Ovary (tissue), 9 donors: ENCODE results near the gene ARL11. TPM values are rescaled to one million over a fixed set of nuclear protein-coding genes. Genes with fewer than 3 reads are reported as not detected.

ENCODE experiments used
- DNase-seq, 5 donors: peaks; one replicate each; pipeline ENCODE4 v3.0.0-alpha.2; 2019 to 2020
- H3K27ac ChIP-seq, 2 donors: fragments of 200-600 bp; one replicate each; pipeline versions ENCODE4 v1.5.1 to v1.8.0; 2019 to 2022
- H3K27me3 ChIP-seq: fragments of 200-600 bp; one replicate; pipeline ENCODE4 v1.8.0; 2022
- H3K36me3 ChIP-seq: fragments of 200-600 bp; sonication (generic); one replicate; pipeline ENCODE4 v1.5.1; 2019
- H3K4me1 ChIP-seq: one replicate; pipeline ENCODE4 v1.8.1; 2013; ENCODE audit warnings: mild to moderate bottlenecking, moderate library complexity; ENCODE audit not compliant: insufficient read depth
- H3K4me3 ChIP-seq: fragments of 200-600 bp; sonication (generic); one replicate; pipeline ENCODE4 v1.5.1; 2017
- H3K9me3 ChIP-seq, 2 donors: fragments of 200-600 bp in 1 of 2; sonication (generic) in 1 of 2; one replicate each; pipeline versions ENCODE4 v1.5.1 to v1.8.1; 2013 to 2019; ENCODE audit warnings: mild to moderate bottlenecking in 1 of 2, moderate library complexity in 1 of 2
- CTCF ChIP-seq, 3 donors: fragments of 450-650 bp in 2 of 3; fragments of 200-600 bp in 1 of 3; IDR thresholded peaks; one replicate each; pipeline versions ENCODE4 v1.5.1 to v1.8.0; 2016 to 2022; ENCODE audit warnings: antibody characterized with exemption in 3 of 3, mild to moderate bottlenecking in 1 of 3
- EP300 ChIP-seq: sonication (generic); formaldehyde crosslinking; IDR thresholded peaks from one replicate; pipeline ENCODE4 v1.6.1; 2017; ENCODE audit warnings: antibody characterized with exemption
- POLR2A ChIP-seq: fragments of 450-650 bp; IDR thresholded peaks from one replicate; pipeline ENCODE4 v1.6.1; 2017; ENCODE audit warnings: antibody characterized with exemption, mild to moderate bottlenecking, moderate library complexity
- WGBS, 3 donors: extraction: QIAGEN DNeasy Blood & Tissue Kit in 1 of 3; methylation state at CpG; one replicate each; pipeline versions ENCODE4 v1.1.5 to v1.1.7; 2013 to 2017; 5-methylcytosine and 5-hydroxymethylcytosine counted together
- intact Hi-C, 4 donors: fragments of 100-400 bp; cut with DNase I; formaldehyde crosslinking; loops; one replicate each; pipeline versions ENCODE4 v1.11.0 to v1.15.1; 2022 to 2023
- polyA plus RNA-seq, 2 donors: library from polyadenylated mRNA; stranded (reverse); fragments of 200-250 nt in 1 of 2; fragments of 350-450 nt in 1 of 2; fragmentation: Illumina TruSeq in 1 of 2; extraction: RNeasy Lipid Tissue Mini Kit (QIAGEN cat#74804) in 1 of 2; gene quantifications; one replicate each; pipeline ENCODE4 v1.2.3, GENCODE V29; 2013 to 2014
- total RNA-seq, 7 donors: library from RNA; depleted of rRNA in 2 of 7; stranded (reverse); fragments of >200 nt in 2 of 7; fragmentation: NEBNext Ultra II Directional in 3 of 7; extraction: Animal tissue kit (Norgen Biotek cat#: 25700) in 3 of 7; gene quantifications; one replicate each; pipeline versions ENCODE4 v1.1.0 to v1.2.4, GENCODE V29; 2016 to 2023
- donor health status: DM: no; HTN: no; CAD: no; lungs with moderate emphysema.
- donor health status: DM: no; HTN: no; CAD: no.
- donor health status: Bipolar disorder and iron deficiency.
- donor health status: DM: yes; HTN: yes; CAD: no.
- donor health status: DM: no; HTN: no; CAD: no.
- donor health status: DM: yes; HTN: yes; CAD: no.

Gene ARL11
- total and polyA plus RNA-seq, 9 donors: 0.15 to 0.93 (median 0.28) TPM

GRCh38 chr13:49649244-49649962 is 21.1 kb downstream of the ARL11 start:
- Histone ChIP-seq H3K27ac (no peak overlapping the region), H3K4me3 (no peak overlapping the region), H3K36me3 (no peaks in the 10 kb centered on the region), H3K27me3 (no peaks in the 10 kb centered on the region), H3K4me1 (no peaks in the 10 kb centered on the region), H3K9me3 (no peaks in the 10 kb centered on the region)
- TF ChIP-seq CTCF (IDR thresholded peaks at IDR 0.05) (peak in 1 of 3 donors; percentile 19), EP300 (no peak), POLR2A (no peak)
- intact Hi-C loops: no loop called here
- WGBS, 3 donors: 50 to 56% (median 53%) methylated on average over 5 of the region's 5 CpGs
- DNase-seq: no peak

- Histone ChIP-seq H3K27me3 (no peaks in the 10 kb centered on the region), H3K36me3 (no peaks in the 10 kb centered on the region), H3K4me1 (no peaks in the 10 kb centered on the region), H3K27ac (no peak overlapping the region), H3K4me3 (no peak overlapping the region), H3K9me3 (no peaks in the 10 kb centered on the region)
- intact Hi-C loops: loop anchor here in 2 of 4 donors (5.0 to 10.0 kb wide), 2 partner anchors 195 to 197 kb away; no protein-coding TSS in a partner anchor
- no peak for TF ChIP-seq CTCF (IDR thresholded peaks at IDR 0.05)
- no peak for TF ChIP-seq EP300
- TF ChIP-seq POLR2A: no peak
- DNase-seq: no peak
- 82 to 85% (median 82%) methylated on average over 2 of the region's 2 CpGs for WGBS, 3 donors
Observed at GRCh38 chr13:49649963-49650312, 21.6 kb downstream of the ARL11 start.

- H3K27ac ChIP-seq: no peak overlapping the region
- no peaks in the 10 kb centered on the region for H3K36me3 ChIP-seq
- no peak for TF ChIP-seq EP300
- TF ChIP-seq POLR2A: no peak
- TF ChIP-seq CTCF (IDR thresholded peaks at IDR 0.05): no peak
- intact Hi-C loops: loop anchor here in 2 of 4 donors (5.0 to 10.0 kb wide), 2 partner anchors 193 to 196 kb away; no protein-coding TSS in a partner anchor
- H3K27me3 ChIP-seq: no peaks in the 10 kb centered on the region
- no peaks in the 10 kb centered on the region for H3K9me3 ChIP-seq
- H3K4me3 ChIP-seq: no peak overlapping the region
- WGBS, 3 donors: 80 to 84% (median 80%) methylated on average over 16 to 17 of the region's 17 CpGs
- H3K4me1 ChIP-seq: peaks cover 1% of the 10 kb centered on the region
- no peak for DNase-seq
Observed at GRCh38 chr13:49651570-49652354, 23.5 kb downstream of the ARL11 start.

- no peaks in the 10 kb centered on the region for H3K27me3 ChIP-seq
- H3K4me3 ChIP-seq: no peak overlapping the region
- peaks cover 1% of the 10 kb centered on the region for H3K4me1 ChIP-seq
- H3K9me3 ChIP-seq: no peaks in the 10 kb centered on the region
- WGBS, 3 donors: 41 to 47% (median 45%) methylated on average over 14 to 16 of the region's 16 CpGs
- intact Hi-C loops: loop anchor here in 2 of 4 donors (5.0 to 10.0 kb wide), 2 partner anchors 192 to 195 kb away; no protein-coding TSS in a partner anchor
- no peaks in the 10 kb centered on the region for H3K36me3 ChIP-seq
- TF ChIP-seq EP300: no peak
- TF ChIP-seq CTCF (IDR thresholded peaks at IDR 0.05): no peak
- no peak for TF ChIP-seq POLR2A
- no peak overlapping the region for H3K27ac ChIP-seq
- no peak for DNase-seq
Observed at GRCh38 chr13:49652355-49653305, 24.3 kb downstream of the ARL11 start.
